Testis (tissue), 2 donors: ENCODE measurements around the gene BACH2.

ENCODE experiments used
- POLR2A ChIP-seq: fragments of 450-650 bp; IDR thresholded peaks from one replicate; pipeline ENCODE4 v1.6.1; 2017; ENCODE audit warnings: antibody characterized with exemption, mild to moderate bottlenecking, moderate library complexity
- TF ChIP-seq, protein P1 (sequence below), 3 experiments: fragments of 450-650 bp in 2 of 3; fragments of 200-600 bp in 1 of 3; sonication (generic) in 1 of 3; IDR thresholded peaks; one replicate each; pipeline ENCODE4 v1.5.1; 2016 to 2019; ENCODE audit warnings: antibody characterized with exemption in 3 of 3, mild to moderate bottlenecking in 2 of 3, moderate library complexity in 1 of 3

DNA sequence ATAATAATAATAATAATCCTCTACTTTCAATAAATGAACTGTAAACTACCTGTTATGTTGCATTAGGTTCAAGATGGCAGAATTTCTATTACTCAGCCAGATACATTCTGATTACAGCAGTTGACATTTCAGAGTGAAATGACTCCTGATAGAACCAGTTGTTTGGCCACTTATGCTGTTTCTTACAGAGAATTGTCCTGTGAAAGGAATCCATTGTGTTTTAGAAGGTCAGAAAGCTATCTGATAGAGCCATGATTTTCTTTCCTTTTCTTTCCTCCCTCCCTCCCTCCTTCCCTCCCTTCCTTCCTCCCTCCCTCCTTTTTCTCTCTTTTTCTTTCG is 385.8 kb downstream of the BACH2 start:
- TF ChIP-seq, protein P1, sequence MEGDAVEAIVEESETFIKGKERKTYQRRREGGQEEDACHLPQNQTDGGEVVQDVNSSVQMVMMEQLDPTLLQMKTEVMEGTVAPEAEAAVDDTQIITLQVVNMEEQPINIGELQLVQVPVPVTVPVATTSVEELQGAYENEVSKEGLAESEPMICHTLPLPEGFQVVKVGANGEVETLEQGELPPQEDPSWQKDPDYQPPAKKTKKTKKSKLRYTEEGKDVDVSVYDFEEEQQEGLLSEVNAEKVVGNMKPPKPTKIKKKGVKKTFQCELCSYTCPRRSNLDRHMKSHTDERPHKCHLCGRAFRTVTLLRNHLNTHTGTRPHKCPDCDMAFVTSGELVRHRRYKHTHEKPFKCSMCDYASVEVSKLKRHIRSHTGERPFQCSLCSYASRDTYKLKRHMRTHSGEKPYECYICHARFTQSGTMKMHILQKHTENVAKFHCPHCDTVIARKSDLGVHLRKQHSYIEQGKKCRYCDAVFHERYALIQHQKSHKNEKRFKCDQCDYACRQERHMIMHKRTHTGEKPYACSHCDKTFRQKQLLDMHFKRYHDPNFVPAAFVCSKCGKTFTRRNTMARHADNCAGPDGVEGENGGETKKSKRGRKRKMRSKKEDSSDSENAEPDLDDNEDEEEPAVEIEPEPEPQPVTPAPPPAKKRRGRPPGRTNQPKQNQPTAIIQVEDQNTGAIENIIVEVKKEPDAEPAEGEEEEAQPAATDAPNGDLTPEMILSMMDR (IDR thresholded peaks at IDR 0.05), result no peak
- no peak for TF ChIP-seq POLR2A
